KMS-11 (cell line): Measurements from ENCODE around the gene CHAF1A.

Experiments
- H2AFZ ChIP-seq: fragments of 200-600 bp; sonication (generic); 2 replicates; pipeline ENCODE4 v1.6.1; 2016; ENCODE audit warnings: antibody characterized with exemption, mixed run types, low read depth
- H3K27ac ChIP-seq: fragments of 200-600 bp; sonication (generic); 2 replicates; pipeline ENCODE4 v1.6.1; 2016; ENCODE audit warnings: mild to moderate bottlenecking, mixed run types
- H3K27me3 ChIP-seq: fragments of 200-600 bp; sonication (generic); 2 replicates; pipeline ENCODE4 v1.6.1; 2017; ENCODE audit warnings: mild to moderate bottlenecking, low read depth, mixed run types, moderate library complexity; ENCODE audit not compliant: insufficient read depth
- H3K36me3 ChIP-seq: fragments of 200-600 bp; sonication (generic); 2 replicates; pipeline ENCODE4 v1.6.1; 2017; ENCODE audit warnings: mild to moderate bottlenecking, mixed run types; ENCODE audit not compliant: insufficient read depth
- H3K4me1 ChIP-seq: fragments of 200-600 bp; sonication (generic); 2 replicates; pipeline ENCODE4 v1.6.1; 2016; ENCODE audit warnings: mild to moderate bottlenecking, low read depth, mixed run types; ENCODE audit not compliant: poor library complexity, severe bottlenecking
- H3K4me2 ChIP-seq: fragments of 200-600 bp; sonication (generic); 2 replicates; pipeline ENCODE4 v1.7.0; 2016; ENCODE audit warnings: mild to moderate bottlenecking, mixed run types
- H3K4me3 ChIP-seq: fragments of 200-600 bp; sonication (generic); IDR thresholded peaks from 2 replicates; pipeline ENCODE4 v1.6.1; 2017; ENCODE audit warnings: low read depth, low read length, mixed read lengths; ENCODE audit not compliant: insufficient read depth
- H3K79me2 ChIP-seq: fragments of 200-600 bp; sonication (generic); 2 replicates; pipeline ENCODE4 v1.6.1; 2016; ENCODE audit warnings: low read depth, mixed run types; ENCODE audit not compliant: insufficient read depth
- H3K9ac ChIP-seq: fragments of 200-600 bp; sonication (generic); 2 replicates; pipeline ENCODE4 v1.6.1; 2016; ENCODE audit warnings: mild to moderate bottlenecking, mixed run types
- H4K20me1 ChIP-seq: fragments of 200-600 bp; sonication (generic); 2 replicates; pipeline ENCODE4 v1.6.1; 2016; ENCODE audit warnings: mild to moderate bottlenecking, mixed run types; ENCODE audit not compliant: insufficient read depth
- CTCF ChIP-seq: fragments of 200-600 bp; sonication (generic); conservative IDR thresholded peaks from 2 replicates; pipeline ENCODE4 v1.6.1; 2017; ENCODE audit warnings: low read depth, mild to moderate bottlenecking, antibody characterized with exemption, low read length, moderate library complexity, mixed read lengths

CHAF1A gene

GRCh38 chr19:4442819-4443146, 40.3 kb downstream of the CHAF1A start:
- Histone ChIP-seq H3K27me3 (no peaks in the 10 kb centered on the region), H3K4me2 (no peak overlapping the region), H3K27ac (no peak overlapping the region), H3K36me3 (no peaks in the 10 kb centered on the region), H3K9ac (no peak overlapping the region), H3K79me2 (no peaks in the 10 kb centered on the region), H3K4me3 (no peak overlapping the region), H3K4me1 (no peaks in the 10 kb centered on the region), H2AFZ (no peak overlapping the region), H4K20me1 (0 out of 2 replicates have a peak, but pooled peaks cover 5% of the 10 kb centered on the region)
- no peak for TF ChIP-seq CTCF

GRCh38 chr19:4443188-4443587, 40.7 kb downstream of the CHAF1A start:
- no peaks in the 10 kb centered on the region for H3K27me3 ChIP-seq
- H2AFZ ChIP-seq = no peak overlapping the region
- no peak overlapping the region for H3K9ac ChIP-seq
- no peak overlapping the region for H3K27ac ChIP-seq
- no peaks in the 10 kb centered on the region for H3K36me3 ChIP-seq
- H3K4me2 ChIP-seq = no peak overlapping the region
- no peaks in the 10 kb centered on the region for H3K4me1 ChIP-seq
- no peak for TF ChIP-seq CTCF
- H4K20me1 ChIP-seq = 0 out of 2 replicates have a peak, but pooled peaks cover 5% of the 10 kb centered on the region
- no peak overlapping the region for H3K4me3 ChIP-seq
- H3K79me2 ChIP-seq = no peaks in the 10 kb centered on the region

GRCh38 chr19:4443966-4444764, 41.7 kb downstream of the CHAF1A start:
- Histone ChIP-seq H3K79me2 (no peaks in the 10 kb centered on the region), H3K4me1 (no peaks in the 10 kb centered on the region), H3K36me3 (no peaks in the 10 kb centered on the region), H3K4me2 (no peak overlapping the region), H4K20me1 (0 out of 2 replicates have a peak, but pooled peaks cover 3% of the 10 kb centered on the region), H3K9ac (no peak overlapping the region), H3K27ac (no peak overlapping the region), H2AFZ (no peak overlapping the region), H3K27me3 (no peaks in the 10 kb centered on the region), H3K4me3 (no peak overlapping the region)
- no peak for TF ChIP-seq CTCF

GRCh38 chr19:4444765-4445741, 42.6 kb downstream of the CHAF1A start:
- Histone ChIP-seq H3K27ac (no peak overlapping the region), H3K4me2 (no peak overlapping the region), H3K9ac (no peak overlapping the region), H2AFZ (no peak overlapping the region), H3K4me1 (no peaks in the 10 kb centered on the region), H3K36me3 (no peaks in the 10 kb centered on the region), H3K4me3 (no peak overlapping the region), H4K20me1 (no peaks in the 10 kb centered on the region), H3K79me2 (no peaks in the 10 kb centered on the region), H3K27me3 (no peaks in the 10 kb centered on the region)
- no peak for TF ChIP-seq CTCF
